Measurements from ENCODE around the gene NINJ2.

Gene NINJ2

GRCh38 chr12:522692-523378 lies 140.4 kb downstream of the NINJ2 start:
- no peak for DNase-seq

- no peak for DNase-seq
Measured at GRCh38 chr12:520119-520518, 143.1 kb downstream of the NINJ2 start.

- DNase-seq = peak; percentile 34
Measured at GRCh38 chr12:517538-517937, 145.7 kb downstream of the NINJ2 start.
